HT-29 (cell line): ENCODE data around the gene OTUD3. TPM values are rescaled to one million over a fixed set of nuclear protein-coding genes. Genes with fewer than 3 reads are reported as not detected.
"Not testable (repeated sequence)": the region's sequence is repeated elsewhere in the genome, so short reads cannot be mapped to it uniquely, and the experiment has no call there.

Experiments used
- DNase-seq: peaks from one replicate; pipeline ENCODE4 v3.0.0-alpha.2; 2015; ENCODE audit warnings: low spot score
- total RNA-seq: library from RNA; depleted of rRNA; stranded (reverse); fragments of >200 nt; shearing (Covaris generic); gene quantifications from 2 replicates; pipeline ENCODE4 v1.2.3, GENCODE V29; 2014; rRNA removed

Gene OTUD3
- 3.7 and 4.5 TPM in 2 replicates for total RNA-seq

GRCh38 chr1:19882111-19883071 is at the start of gene OTUD3:
Gene OTUD3, plus strand, starts transcription at chr1:19882395. Its CDS starts 119 bp downstream, at chr1:19882514.
- peak; percentile 98 for DNase-seq

- DNase-seq: no peak
Observed at GRCh38 chr1:19835578-19835977, 46.6 kb upstream of the OTUD3 start.

GRCh38 chr1:19837866-19838265 is 44.3 kb upstream of the OTUD3 start:
- DNase-seq: no peak

- no peak for DNase-seq
Observed at GRCh38 chr1:19840228-19840627, 42.0 kb upstream of the OTUD3 start.

GRCh38 chr1:19844731-19845495 is 37.3 kb upstream of the OTUD3 start:
- no peak for DNase-seq

GRCh38 chr1:19845555-19845954 is 36.6 kb upstream of the OTUD3 start:
- no peak for DNase-seq

GRCh38 chr1:19846338-19846737 is 35.9 kb upstream of the OTUD3 start:
- DNase-seq: no peak

- not testable (repeated sequence) for DNase-seq
Observed at GRCh38 chr1:19847334-19847733, 34.9 kb upstream of the OTUD3 start.

- not testable (repeated sequence) for DNase-seq
Observed at GRCh38 chr1:19849307-19849706, 32.9 kb upstream of the OTUD3 start.

GRCh38 chr1:19850214-19850613 is 32.0 kb upstream of the OTUD3 start:
- no peak for DNase-seq

GRCh38 chr1:19852036-19852435 is 30.2 kb upstream of the OTUD3 start:
- DNase-seq: no peak

GRCh38 chr1:19854866-19855265 is 27.3 kb upstream of the OTUD3 start:
- DNase-seq: no peak

- DNase-seq: no peak
Observed at GRCh38 chr1:19858893-19859292, 23.3 kb upstream of the OTUD3 start.

- DNase-seq: no peak
Observed at GRCh38 chr1:19859876-19860275, 22.3 kb upstream of the OTUD3 start.

GRCh38 chr1:19860418-19860817 is 21.8 kb upstream of the OTUD3 start:
- DNase-seq: peak; percentile 69

GRCh38 chr1:19861034-19861433 is 21.2 kb upstream of the OTUD3 start:
- DNase-seq: peak; percentile 74

GRCh38 chr1:19861842-19862530 is 20.2 kb upstream of the OTUD3 start:
- no peak for DNase-seq

- DNase-seq: no peak
Observed at GRCh38 chr1:19862944-19863343, 19.3 kb upstream of the OTUD3 start.

GRCh38 chr1:19864570-19865160 is 17.5 kb upstream of the OTUD3 start:
- no peak for DNase-seq

GRCh38 chr1:19866029-19866428 is 16.2 kb upstream of the OTUD3 start:
- DNase-seq: no peak

GRCh38 chr1:19866758-19867157 is 15.4 kb upstream of the OTUD3 start:
- peak; percentile 9 for DNase-seq
